ENCODE data around the gene DDX1. TPM values are rescaled to one million over a fixed set of nuclear protein-coding genes. Genes with fewer than 3 reads are reported as not detected.

The DDX1 gene
- total RNA-seq, 1 donor from 2014 or later = 77.0 TPM

- DNase-seq (ENCODE audit: low read depth) = no peak
- no peak for TF ChIP-seq CTCF (conservative IDR thresholded peaks at IDR 0.05; ENCODE audit: low read depth, low read length)
- H3K4me3 ChIP-seq (ENCODE audit: low read depth, low read length) = no peak overlapping the region
Measured at GRCh38 chr2:15595936-15596335, 4.3 kb downstream of the DDX1 start.

DNA sequence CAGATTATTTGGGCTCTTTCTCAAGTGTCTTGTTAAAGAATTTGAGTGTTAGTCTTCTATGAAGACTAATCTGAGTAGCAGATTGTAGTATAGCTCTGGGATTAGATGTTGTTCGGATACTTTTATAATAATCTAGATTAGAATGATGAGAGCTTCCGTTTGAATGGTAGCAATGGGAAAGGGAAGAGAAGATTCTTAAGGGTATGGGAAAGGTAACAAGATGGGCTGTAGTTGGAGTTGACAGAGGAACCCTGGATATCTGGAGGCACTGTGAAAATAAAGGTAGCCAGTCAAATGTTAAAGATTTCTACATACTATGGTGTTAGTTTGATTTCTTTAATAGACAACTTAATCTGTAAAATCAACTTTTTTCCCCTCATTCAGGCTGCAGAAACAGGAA, 4.7 kb downstream of the DDX1 start:
- TF ChIP-seq CTCF (conservative IDR thresholded peaks at IDR 0.05; ENCODE audit: low read depth, low read length) = no peak
- DNase-seq (ENCODE audit: low read depth) = no peak
- H3K4me3 ChIP-seq (ENCODE audit: low read depth, low read length) = no peak overlapping the region

DNA sequence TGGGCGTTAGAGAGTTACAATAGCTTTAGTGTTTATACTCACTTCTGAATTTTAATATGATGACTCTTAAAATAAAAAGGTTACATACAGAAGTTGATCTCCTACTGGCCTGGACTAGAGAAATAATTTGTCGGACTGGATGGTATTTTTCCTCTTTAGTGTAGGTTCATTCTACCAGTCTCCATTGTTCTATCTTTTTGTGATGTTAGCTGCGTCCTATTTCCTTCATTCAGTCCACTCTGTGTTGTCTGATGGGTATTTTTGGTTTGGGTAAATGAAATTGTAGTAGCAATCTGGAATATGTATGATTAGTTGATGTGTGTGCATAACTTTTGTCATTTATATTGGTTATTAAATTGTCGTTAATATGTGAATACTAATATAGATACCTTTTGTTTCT, 5.3 kb downstream of the DDX1 start:
- no peak overlapping the region for H3K4me3 ChIP-seq (ENCODE audit: low read depth, low read length)
- DNase-seq (ENCODE audit: low read depth) = no peak
- TF ChIP-seq CTCF (conservative IDR thresholded peaks at IDR 0.05; ENCODE audit: low read depth, low read length) = no peak

DNA sequence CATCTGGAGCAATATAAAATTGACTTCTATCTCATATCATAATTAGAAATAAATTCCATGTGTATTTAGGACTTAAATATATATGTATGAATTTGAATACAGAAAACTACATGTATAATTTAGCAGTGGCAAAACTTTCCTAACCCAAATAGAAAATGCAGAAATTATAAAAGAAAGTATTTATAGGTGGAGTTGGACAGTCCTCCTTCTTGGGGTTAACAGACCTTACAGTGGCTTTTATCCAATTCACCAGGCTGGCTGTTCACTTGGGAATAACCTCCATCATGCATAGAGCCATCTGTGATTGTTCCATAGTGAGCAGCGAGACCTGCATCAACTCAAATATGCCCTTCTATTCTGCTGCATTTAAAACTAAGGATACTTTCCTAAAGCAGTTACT, 8.3 kb downstream of the DDX1 start:
- H3K4me3 ChIP-seq (ENCODE audit: low read depth, low read length) = no peak overlapping the region
- no peak for TF ChIP-seq CTCF (conservative IDR thresholded peaks at IDR 0.05; ENCODE audit: low read depth, low read length)
- no peak for DNase-seq (ENCODE audit: low read depth)

DNA sequence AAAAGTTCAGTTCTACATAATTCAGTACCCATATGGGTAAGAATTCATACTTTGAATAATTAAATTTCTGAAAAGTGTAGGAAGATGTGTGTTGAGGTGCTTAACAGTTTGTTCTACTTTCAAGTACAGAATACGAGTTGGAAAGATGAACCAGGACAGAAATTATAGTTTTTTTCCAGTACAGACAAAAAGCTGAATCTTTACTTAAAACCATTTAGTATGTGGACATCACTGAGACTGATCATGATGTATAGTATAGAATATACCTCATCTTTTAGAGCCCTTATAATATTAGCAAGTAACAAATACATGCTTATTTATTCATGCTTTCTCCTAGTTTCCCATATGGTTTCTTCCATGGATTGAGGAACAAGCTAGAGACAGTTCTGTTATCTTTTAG, 10.0 kb downstream of the DDX1 start:
- DNase-seq (ENCODE audit: low read depth) = no peak
- no peak for TF ChIP-seq CTCF (conservative IDR thresholded peaks at IDR 0.05; ENCODE audit: low read depth, low read length)
- H3K4me3 ChIP-seq (ENCODE audit: low read depth, low read length) = no peak overlapping the region

- DNase-seq (ENCODE audit: low read depth) = no peak
- H3K4me3 ChIP-seq (ENCODE audit: low read depth, low read length) = no peak overlapping the region
- TF ChIP-seq CTCF (conservative IDR thresholded peaks at IDR 0.05; ENCODE audit: low read depth, low read length) = no peak
Measured at GRCh38 chr2:15602393-15602792, 10.7 kb downstream of the DDX1 start.

GRCh38 chr2:15603044-15603765, 11.5 kb downstream of the DDX1 start:
- TF ChIP-seq CTCF (conservative IDR thresholded peaks at IDR 0.05; ENCODE audit: low read depth, low read length) = no peak
- no peak for DNase-seq (ENCODE audit: low read depth)
- no peak overlapping the region for H3K4me3 ChIP-seq (ENCODE audit: low read depth, low read length)

Data from epithelial cell of proximal tubule (primary cell).